GM12878 (cell line): ENCODE results near the gene TTYH3. TPM values are rescaled to one million over a fixed set of nuclear protein-coding genes. Genes with fewer than 3 reads are reported as not detected.

Source experiments
- ATAC-seq: fragments of 200-7000 bp; cut with Tn5 transposase; 3 replicates; pipeline ENCODE4 v1.9.1; 2020; ENCODE audit warnings: mild to moderate bottlenecking, moderate library complexity
- BruUV-seq: library from RNA; stranded (reverse); fragments of 400-500 nt; replicated peaks from 2 replicates; lab custom pipeline; 2021; lab: Mats Ljungman, UMichigan
- CTCF ChIA-PET: fragments of 300-600 bp; sonication (Branson Sonifier 250); formaldehyde crosslinking; extraction: SDS; loops from one replicate; lab custom pipeline; 2021; ENCODE audit warnings: inconsistent platforms; lab: Yijun Ruan, JAX
- POLR2A ChIA-PET: fragments of 350-600 bp; formaldehyde crosslinking; extraction: SDS; loops from one replicate; lab custom pipeline; 2021; ENCODE audit warnings: inconsistent platforms; lab: Charles Lee
- RAD21 ChIA-PET: fragments of 300-600 bp; sonication (Branson Sonifier 250); formaldehyde crosslinking; loops from one replicate; lab custom pipeline; 2023; ENCODE audit warnings: antibody characterized with exemption; ENCODE audit not compliant: unreplicated experiment; lab: Charles Lee
- SMC1A ChIA-PET: fragments of 300-600 bp; sonication (Branson Sonifier 250); formaldehyde crosslinking; loops from one replicate; lab custom pipeline; 2023; ENCODE audit not compliant: unreplicated experiment, uncharacterized antibody; lab: Charles Lee
- DNase-seq: peaks from one replicate; pipeline ENCODE4 v3.0.0-alpha.2; 2011; ENCODE audit warnings: low read depth, low spot score
- FAIRE-seq: peaks from 3 replicates; lab custom pipeline; 2011; peaks lifted over from hg19 to GRCh38; lab: Jason Lieb, UNC
- H2AFZ ChIP-seq: 2 replicates; pipeline ENCODE4 v1.6.0; 2011; ENCODE audit warnings: low read depth, low read length, control low read depth; ENCODE audit not compliant: control insufficient read depth
- H3K27ac ChIP-seq: 2 replicates; pipeline ENCODE4 v1.5.1; 2011; ENCODE audit warnings: control low read depth; ENCODE audit not compliant: control insufficient read depth, insufficient read depth
- H3K27me3 ChIP-seq, 2 experiments: replicated peaks in 1 of 2; 2 replicates each; pipeline versions ENCODE4 v1.6.0 to v1.6.1; 2011; ENCODE audit warnings: low read length in 1 of 2; ENCODE audit not compliant: control insufficient read depth in 2 of 2, insufficient read depth in 2 of 2
- H3K36me3 ChIP-seq, 2 experiments: 2 replicates each; pipeline ENCODE4 v1.5.1; 2011; ENCODE audit warnings: low read length in 1 of 2; ENCODE audit not compliant: control insufficient read depth in 2 of 2, insufficient read depth in 2 of 2
- H3K4me1 ChIP-seq: 2 replicates; pipeline ENCODE4 v1.6.1; 2011; ENCODE audit warnings: mild to moderate bottlenecking, low read length, moderate library complexity, mixed read lengths; ENCODE audit not compliant: control insufficient read depth, insufficient read depth
- H3K4me2 ChIP-seq: 2 replicates; pipeline ENCODE4 v1.6.0; 2011; ENCODE audit warnings: control low read depth; ENCODE audit not compliant: control insufficient read depth, insufficient read depth
- H3K4me3 ChIP-seq: fragments of 200-600 bp; sonication (generic); 2 replicates; pipeline ENCODE4 v1.5.1; 2016
- H3K79me2 ChIP-seq: 2 replicates; pipeline ENCODE4 v1.6.0; 2011; ENCODE audit warnings: low read length; ENCODE audit not compliant: control insufficient read depth, insufficient read depth
- H3K9ac ChIP-seq: 2 replicates; pipeline ENCODE4 v1.8.0; 2011; ENCODE audit warnings: low read length, control low read depth, mixed read lengths; ENCODE audit not compliant: control insufficient read depth, insufficient read depth
- H3K9me3 ChIP-seq: replicated peaks from 3 replicates; pipeline ENCODE4 v1.5.1; 2011; ENCODE audit warnings: mild to moderate bottlenecking, low read length; ENCODE audit not compliant: control insufficient read depth, insufficient read depth
- H4K20me1 ChIP-seq: 2 replicates; pipeline ENCODE4 v1.6.0; 2011; ENCODE audit not compliant: control insufficient read depth, insufficient read depth
- BHLHE40 ChIP-seq, 2 experiments: fragments of 450-650 bp in 1 of 2; IDR thresholded peaks; 2 replicates each; pipeline ENCODE4 v1.6.1; 2011 to 2017; ENCODE audit warnings: low read depth in 2 of 2, borderline replicate concordance in 1 of 2, improper control_type of control experiment in 1 of 2, low read length in 1 of 2, mild to moderate bottlenecking in 1 of 2
- CREM ChIP-seq: IDR thresholded peaks from 2 replicates; pipeline ENCODE4 v1.6.1; 2014; ENCODE audit warnings: antibody characterized with exemption, low read depth
- EP300 ChIP-seq, 2 experiments: fragments of 150-350 bp in 1 of 2; IDR thresholded peaks; 2 replicates each; pipeline ENCODE4 v1.6.1; 2011 to 2012; ENCODE audit warnings: low read depth in 2 of 2, low read length in 2 of 2, borderline replicate concordance in 1 of 2, improper control_type of control experiment in 1 of 2, inconsistent platforms in 1 of 2; ENCODE audit not compliant: control insufficient read depth in 1 of 2
- IKZF1 ChIP-seq: fragments of 450-650 bp; conservative IDR thresholded peaks from 2 replicates; pipeline ENCODE4 v1.6.1; 2017; ENCODE audit warnings: antibody characterized with exemption, mild to moderate bottlenecking
- IKZF2 ChIP-seq, 2 experiments: fragments of 450-650 bp; IDR thresholded peaks; 2 replicates each; pipeline ENCODE4 v1.6.1; 2017; ENCODE audit warnings: mild to moderate bottlenecking in 2 of 2, moderate library complexity in 2 of 2
- KDM1A ChIP-seq: fragments of 200-600 bp; sonication (generic); IDR thresholded peaks from 2 replicates; pipeline ENCODE4 v1.6.1; 2016; ENCODE audit warnings: borderline replicate concordance
- LARP7 ChIP-seq: fragments of 450-650 bp; IDR thresholded peaks from 2 replicates; pipeline ENCODE4 v1.6.1; 2017; ENCODE audit warnings: mild to moderate bottlenecking
- MXI1 ChIP-seq: fragments of 150-350 bp; IDR thresholded peaks from 2 replicates; pipeline ENCODE4 v1.6.1; 2011; ENCODE audit warnings: low read depth, mild to moderate bottlenecking, inconsistent platforms, low read length, improper control_type of control experiment
- MYB ChIP-seq: fragments of 150-350 bp; IDR thresholded peaks from 2 replicates; pipeline ENCODE4 v1.6.1; 2014; ENCODE audit warnings: mild to moderate bottlenecking, low read depth, low read length, borderline replicate concordance
- TBL1XR1 ChIP-seq: IDR thresholded peaks from 2 replicates; pipeline ENCODE4 v1.6.1; 2012; ENCODE audit warnings: low read depth, low read length, improper control_type of control experiment
- ZBTB33 ChIP-seq: fragments of 450-650 bp; IDR thresholded peaks from 2 replicates; pipeline ENCODE4 v1.6.1; 2017; ENCODE audit warnings: mild to moderate bottlenecking
- WGBS: methylation state at CpG from one replicate; pipeline ENCODE4 v1.1.6; 2016; ENCODE audit warnings: low lambda C conversion rate; ENCODE audit not compliant: insufficient replicate concordance, insufficient coverage; ENCODE audit errors: missing lambda C conversion rate; 5-methylcytosine and 5-hydroxymethylcytosine counted together
- in situ Hi-C: fragments of 300-500 bp; cut with MboI; formaldehyde crosslinking; loops from 9 replicates; pipeline ENCODE4 v1.14.3; 2018; ENCODE audit warnings: mixed read lengths
- intact Hi-C: fragments of 100-400 bp; cut with micrococcal nuclease; formaldehyde crosslinking; loops from one replicate; pipeline ENCODE4 v1.14.2; 2022; ENCODE audit not compliant: unreplicated experiment
- polyA plus RNA-seq, 11 experiments: library from polyadenylated mRNA; depleted of rRNA in 4 of 11; unstranded in 6 of 11; stranded (reverse) in 5 of 11; fragments of >200 nt; fragmentation: Nextera tagmentation in 4 of 11; fragmentation: Illumina TruSeq in 1 of 11; extraction: Ambion mirVana in 4 of 11; extraction: Trizol in 1 of 11; gene quantifications; 1 replicate in 1 of 11; 2 replicates in 10 of 11; pipeline versions ENCODE4 v1.2.1 to v1.2.3, GENCODE V29; 2011 to 2016; ENCODE audit warnings: inconsistent platforms in 2 of 11, missing spikeins in 2 of 11, low read depth in 1 of 11
- total RNA-seq, 4 experiments: library from RNA; depleted of rRNA in 3 of 4; stranded (reverse); fragments of >200 nt in 3 of 4; fragmentation: Illumina TruSeq in 1 of 4; extraction: Trizol in 1 of 4; gene quantifications; 2 replicates each; pipeline versions ENCODE4 v1.2.1 to v1.2.3, GENCODE V29; 2013 to 2021
- TF ChIP-seq, protein P1 (sequence below): IDR thresholded peaks from 2 replicates; pipeline ENCODE4 v1.6.1; 2011; ENCODE audit warnings: borderline replicate concordance, low read depth, mild to moderate bottlenecking, moderate library complexity, mixed read lengths, low read length; ENCODE audit not compliant: insufficient read depth; ENCODE audit errors: extremely low read length

The TTYH3 gene
- total and polyA plus RNA-seq, 10 of the 15 experiments (the other 5 are each of a cell fraction or from before 2014, with no cell fraction given), result 0.79 to 71.4 (median 10.5) TPM

DNA sequence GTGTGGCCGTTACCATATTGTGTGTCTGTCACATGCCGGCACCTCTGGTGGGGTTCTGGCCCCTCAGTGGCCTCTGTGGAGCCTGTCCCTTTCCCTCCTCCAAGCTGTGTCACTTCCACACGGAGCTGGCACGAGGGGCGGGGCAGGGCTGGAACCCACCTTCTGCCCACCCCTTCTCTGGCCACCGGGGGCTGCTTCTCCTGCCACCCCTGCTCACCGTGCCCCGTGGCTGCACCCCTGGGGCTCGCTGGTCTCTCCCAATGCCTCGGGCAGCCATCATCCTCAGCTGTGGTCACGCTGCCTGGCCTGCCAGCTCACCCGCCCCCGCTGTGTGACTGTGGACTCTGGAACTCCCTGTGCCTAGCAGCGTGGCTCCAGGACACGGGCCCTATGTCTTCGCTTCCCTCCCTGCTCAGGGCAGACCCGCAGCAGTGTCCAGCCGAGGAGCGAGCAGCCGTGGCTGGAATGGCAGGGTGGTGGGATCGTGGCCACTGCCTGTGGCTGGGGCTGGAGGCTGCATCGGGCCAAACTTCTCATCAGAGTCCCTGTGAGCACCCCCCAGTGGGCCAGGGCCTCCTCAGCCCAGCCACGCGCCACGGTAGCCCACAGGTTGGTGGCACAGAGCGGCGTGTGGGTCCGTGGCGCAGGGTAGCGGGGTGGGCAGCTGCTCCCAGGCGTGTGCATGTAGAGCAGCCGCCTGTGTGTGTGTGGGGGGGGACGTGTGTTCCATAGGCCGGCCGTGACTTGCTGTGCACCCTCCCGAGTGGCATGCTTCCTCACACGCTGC, 8.1 kb downstream of the TTYH3 start:
- no peaks in the 10 kb centered on the region for H4K20me1 ChIP-seq
- SMC1A ChIA-PET, result no interaction called here
- H3K4me2 ChIP-seq, result no peak overlapping the region
- no peak overlapping the region for H2AFZ ChIP-seq
- no peaks in the 10 kb centered on the region for H3K9me3 ChIP-seq
- ATAC-seq (no peak), FAIRE-seq (no peak), DNase-seq (no peak)
- H3K4me3 ChIP-seq, result no peak overlapping the region
- TF ChIP-seq ZBTB33 (0 out of 2 replicates have a peak, but pooled peaks have one; percentile 23), EP300 (IDR thresholded peaks at IDR 0.05; ENCODE audit: borderline replicate concordance in 1 of 2, control insufficient read depth in 1 of 2, low read depth in 2 of 2, low read length in 2 of 2) (no peak)
- H3K27me3 ChIP-seq, result no peaks in the 10 kb centered on the region
- WGBS, result 78% methylated on average over 37 of the region's 37 CpGs
- H3K36me3 ChIP-seq, result no peaks in the 10 kb centered on the region; a peak in 2 of 4 replicates
- in situ Hi-C loops (no loop called here), intact Hi-C loops (no loop called here)
- POLR2A ChIA-PET, result no interaction called here
- H3K79me2 ChIP-seq, result peaks cover 8% of the 10 kb centered on the region
- H3K9ac ChIP-seq, result no peak overlapping the region
- RAD21 ChIA-PET, result no interaction called here
- no TSS peak for BruUV-seq
- no peak overlapping the region for H3K27ac ChIP-seq
- CTCF ChIA-PET, result no interaction called here
- peaks cover 31% of the 10 kb centered on the region for H3K4me1 ChIP-seq

DNA sequence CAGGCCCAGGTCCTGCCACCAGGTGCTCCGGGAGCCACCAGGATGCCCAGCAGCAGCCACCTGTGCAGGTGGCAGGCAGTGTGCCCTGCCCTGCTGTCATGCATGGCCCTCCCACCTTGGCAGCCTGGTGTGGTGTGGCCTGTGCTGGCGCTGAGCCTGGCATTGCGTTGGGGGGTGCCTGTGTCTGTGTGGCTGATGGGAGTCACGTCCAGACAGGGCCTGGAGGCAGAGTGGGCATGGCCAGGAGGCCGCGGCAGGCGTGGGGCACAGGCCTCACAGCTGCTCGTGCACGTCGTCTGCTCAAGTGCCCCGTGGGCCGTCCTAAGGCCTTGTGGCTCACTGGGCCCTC, 8.7 kb downstream of the TTYH3 start:
- intact Hi-C loops (no loop called here), in situ Hi-C loops (no loop called here)
- FAIRE-seq, result no peak
- Histone ChIP-seq H3K79me2 (peaks cover 9% of the 10 kb centered on the region), H3K4me2 (no peak overlapping the region), H3K27me3 (no peaks in the 10 kb centered on the region), H3K27ac (no peak overlapping the region), H3K9ac (no peak overlapping the region), H3K4me3 (no peak overlapping the region), H4K20me1 (no peaks in the 10 kb centered on the region), H2AFZ (no peak overlapping the region), H3K36me3 (no peaks in the 10 kb centered on the region; a peak in 2 of 4 replicates), H3K9me3 (no peaks in the 10 kb centered on the region), H3K4me1 (peaks cover 37% of the 10 kb centered on the region)
- no peak for ATAC-seq
- 82% methylated on average over 9 of the region's 12 CpGs for WGBS
- ChIA-PET CTCF (no interaction called here), SMC1A (no interaction called here), POLR2A (no interaction called here), RAD21 (no interaction called here)
- no TSS peak for BruUV-seq
- no peak for DNase-seq
- TF ChIP-seq MXI1 (no peak), IKZF2 (IDR thresholded peaks at IDR 0.05) (no peak), IKZF1 (no peak), MYB (no peak), CREM (no peak), LARP7 (0 out of 2 replicates have a peak, but pooled peaks have one; percentile 35), TBL1XR1 (no peak), BHLHE40 (IDR thresholded peaks at IDR 0.05; ENCODE audit: borderline replicate concordance in 1 of 2, low read depth in 2 of 2, low read length in 1 of 2) (peak in 1 of 2 experiments; percentile 11; a peak in 1 of 4 replicates), KDM1A (no peak)
- TF ChIP-seq, protein P1, sequence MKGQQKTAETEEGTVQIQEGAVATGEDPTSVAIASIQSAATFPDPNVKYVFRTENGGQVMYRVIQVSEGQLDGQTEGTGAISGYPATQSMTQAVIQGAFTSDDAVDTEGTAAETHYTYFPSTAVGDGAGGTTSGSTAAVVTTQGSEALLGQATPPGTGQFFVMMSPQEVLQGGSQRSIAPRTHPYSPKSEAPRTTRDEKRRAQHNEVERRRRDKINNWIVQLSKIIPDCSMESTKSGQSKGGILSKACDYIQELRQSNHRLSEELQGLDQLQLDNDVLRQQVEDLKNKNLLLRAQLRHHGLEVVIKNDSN, result no peak
